Occipital lobe (tissue), 2 donors: ENCODE results near the gene MT2A. TPM values are rescaled to one million over a fixed set of nuclear protein-coding genes. Genes with fewer than 3 reads are reported as not detected.
"Not testable (repeated sequence)": the region's sequence is repeated elsewhere in the genome, so short reads cannot be mapped to it uniquely, and the experiment has no call there.

ENCODE experiments used
- DNase-seq: peaks from one replicate; lab custom pipeline; 2025; lab: John Stamatoyannopoulos, UW
- total RNA-seq: library from RNA; depleted of rRNA; stranded (reverse); fragments of >200 nt; gene quantifications from one replicate; pipeline ENCODE4 v1.2.3, GENCODE V29; 2014

MT2A gene
- total RNA-seq, 1 donor from 2014 or later: 2.3 TPM

GRCh38 chr16:56620339-56620897, 12.0 kb downstream of the MT2A start:
- DNase-seq: no peak

- DNase-seq: not testable (repeated sequence)
Measured at GRCh38 chr16:56621665-56622445, 13.5 kb downstream of the MT2A start.

- not testable (repeated sequence) for DNase-seq
Measured at GRCh38 chr16:56623184-56623583, 14.8 kb downstream of the MT2A start.

- DNase-seq: no peak
Measured at GRCh38 chr16:56623637-56624036, 15.3 kb downstream of the MT2A start.

GRCh38 chr16:56625140-56625942, 17.0 kb downstream of the MT2A start, which contains the start of gene MT1E:
Gene MT1E (plus strand): TSS chr16:56625781. CDS start chr16:56625852, 71 bp downstream.
- peak; percentile 47 for DNase-seq

GRCh38 chr16:56625943-56626654, 17.7 kb downstream of the MT2A start:
- no peak for DNase-seq

GRCh38 chr16:56626685-56627084, 18.3 kb downstream of the MT2A start:
- no peak for DNase-seq

- no peak for DNase-seq
Measured at GRCh38 chr16:56628486-56629350, 20.3 kb downstream of the MT2A start.

GRCh38 chr16:56629531-56629930, 21.1 kb downstream of the MT2A start:
- no peak for DNase-seq

GRCh38 chr16:56630134-56630533, 21.8 kb downstream of the MT2A start:
- no peak for DNase-seq

- no peak for DNase-seq
Measured at GRCh38 chr16:56631197-56631596, 22.8 kb downstream of the MT2A start.

GRCh38 chr16:56631832-56632155, 23.4 kb downstream of the MT2A start:
- no peak for DNase-seq

GRCh38 chr16:56632156-56632847, 23.9 kb downstream of the MT2A start, which contains the start of gene MT1M:
Gene MT1M (plus strand): TSS chr16:56632659. CDS start chr16:56632732, 73 bp downstream.
- DNase-seq: no peak

GRCh38 chr16:56632848-56633365, 24.5 kb downstream of the MT2A start:
- no peak for DNase-seq

- DNase-seq: no peak
Measured at GRCh38 chr16:56633535-56633934, 25.2 kb downstream of the MT2A start.

GRCh38 chr16:56634715-56635440, 26.5 kb downstream of the MT2A start:
- DNase-seq: no peak

GRCh38 chr16:56635441-56635967, 27.1 kb downstream of the MT2A start:
- no peak for DNase-seq

GRCh38 chr16:56636616-56637413, 28.4 kb downstream of the MT2A start:
- no peak for DNase-seq
